ENCODE results near the gene PRKAR2A. TPM values are rescaled to one million over a fixed set of nuclear protein-coding genes. Genes with fewer than 3 reads are reported as not detected.

The PRKAR2A gene
- total RNA-seq, 1 experiment from 2014 or later = 29.3 TPM

DNA sequence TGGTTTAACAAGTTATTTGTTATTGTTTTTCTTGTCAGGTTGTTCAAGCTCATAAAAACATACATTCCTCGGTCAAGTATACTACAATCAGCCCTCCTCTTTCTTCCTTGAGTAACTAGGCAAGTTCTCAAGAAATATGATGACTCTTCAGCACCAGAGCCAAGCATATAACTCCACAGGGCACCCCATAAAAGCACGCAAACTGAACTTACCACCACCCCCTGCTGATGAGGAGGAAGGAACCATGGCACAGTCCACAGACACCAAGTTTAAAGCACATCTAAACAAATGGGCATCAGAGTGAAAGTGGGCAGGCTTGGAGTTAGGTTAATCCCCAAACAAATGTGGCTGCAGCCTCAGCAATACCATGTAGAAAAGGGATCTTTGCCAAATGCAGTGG is 135.9 kb downstream of the PRKAR2A start:
- DNase-seq = no peak
- no peak overlapping the region for H3K4me3 ChIP-seq (ENCODE audit: insufficient read depth, low read depth, low read length)
- no peaks in the 10 kb centered on the region for H3K27me3 ChIP-seq (ENCODE audit: control insufficient read depth, insufficient read depth, low read length)
- H3K36me3 ChIP-seq (replicated peaks; ENCODE audit: control insufficient read depth, insufficient read depth, low read length) = peaks cover 34% of the 10 kb centered on the region

DNA sequence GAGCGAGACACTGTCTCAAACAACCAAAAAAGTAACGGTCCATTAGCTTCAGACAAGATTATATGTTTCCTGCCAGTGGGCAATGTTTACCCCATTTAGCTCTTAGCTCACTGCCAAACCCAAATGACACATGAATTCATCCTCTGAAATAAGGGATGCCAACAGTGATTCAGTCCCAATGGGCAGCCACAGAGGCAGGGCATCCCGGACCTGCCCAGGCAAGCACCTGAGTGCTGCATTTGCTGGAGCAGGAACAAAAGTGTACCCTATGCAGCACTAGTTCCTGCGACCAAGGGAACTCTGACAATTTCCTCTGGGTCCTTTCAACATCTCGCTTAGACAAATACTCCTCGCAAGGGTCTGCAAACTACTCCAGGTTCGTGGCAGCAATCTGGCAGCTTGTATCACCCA is 138.6 kb downstream of the PRKAR2A start:
- peaks cover 29% of the 10 kb centered on the region for H3K36me3 ChIP-seq (replicated peaks; ENCODE audit: control insufficient read depth, insufficient read depth, low read length)
- no peak overlapping the region for H3K4me3 ChIP-seq (ENCODE audit: insufficient read depth, low read depth, low read length)
- no peak for DNase-seq
- H3K27me3 ChIP-seq (ENCODE audit: control insufficient read depth, insufficient read depth, low read length) = no peaks in the 10 kb centered on the region

DNA sequence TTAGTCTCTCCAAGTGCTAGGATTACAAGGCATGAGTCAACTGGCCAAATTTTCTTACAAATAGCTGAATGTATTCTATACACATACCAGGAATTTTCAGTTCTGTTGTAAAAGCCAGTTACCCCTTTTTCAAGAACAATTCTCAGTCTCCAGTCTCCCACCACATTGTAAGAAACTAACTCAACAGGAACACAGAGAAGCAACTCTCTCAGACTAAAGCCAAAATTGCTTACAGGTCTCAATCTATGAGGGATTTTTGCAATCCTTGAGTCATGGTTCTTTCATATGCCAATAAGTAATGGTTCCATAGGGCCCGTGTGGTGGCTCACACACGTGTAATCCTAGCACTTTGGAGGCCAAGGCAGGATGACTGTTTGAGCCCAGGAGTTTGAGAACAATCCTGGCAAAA is 139.2 kb downstream of the PRKAR2A start:
- H3K27me3 ChIP-seq (ENCODE audit: control insufficient read depth, insufficient read depth, low read length) = no peaks in the 10 kb centered on the region
- DNase-seq = no peak
- H3K36me3 ChIP-seq (replicated peaks; ENCODE audit: control insufficient read depth, insufficient read depth, low read length) = peaks cover 27% of the 10 kb centered on the region
- no peak overlapping the region for H3K4me3 ChIP-seq (ENCODE audit: insufficient read depth, low read depth, low read length)

DNA sequence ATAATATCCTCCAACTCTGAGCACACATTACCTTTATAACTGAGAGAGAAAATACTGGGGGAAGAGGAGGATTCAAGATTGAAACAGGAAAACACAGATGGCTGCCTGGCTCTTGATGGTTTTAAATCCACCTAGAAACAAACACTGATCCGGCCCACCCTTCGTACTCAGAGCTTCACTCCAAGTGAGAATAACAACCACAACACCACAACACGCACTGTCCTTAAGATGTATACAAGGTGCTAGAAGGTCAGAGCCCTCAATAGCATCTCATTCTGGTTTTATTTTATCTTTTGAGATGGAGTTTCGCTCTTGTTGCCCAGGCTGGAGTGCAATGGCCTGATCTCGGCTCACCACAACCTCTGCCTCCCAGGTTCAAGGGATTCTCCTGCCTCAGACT is 140.5 kb downstream of the PRKAR2A start:
- no peak for DNase-seq
- H3K4me3 ChIP-seq (ENCODE audit: insufficient read depth, low read depth, low read length) = no peak overlapping the region
- H3K27me3 ChIP-seq (ENCODE audit: control insufficient read depth, insufficient read depth, low read length) = no peaks in the 10 kb centered on the region
- peaks cover 22% of the 10 kb centered on the region for H3K36me3 ChIP-seq (replicated peaks; ENCODE audit: control insufficient read depth, insufficient read depth, low read length)

DNA sequence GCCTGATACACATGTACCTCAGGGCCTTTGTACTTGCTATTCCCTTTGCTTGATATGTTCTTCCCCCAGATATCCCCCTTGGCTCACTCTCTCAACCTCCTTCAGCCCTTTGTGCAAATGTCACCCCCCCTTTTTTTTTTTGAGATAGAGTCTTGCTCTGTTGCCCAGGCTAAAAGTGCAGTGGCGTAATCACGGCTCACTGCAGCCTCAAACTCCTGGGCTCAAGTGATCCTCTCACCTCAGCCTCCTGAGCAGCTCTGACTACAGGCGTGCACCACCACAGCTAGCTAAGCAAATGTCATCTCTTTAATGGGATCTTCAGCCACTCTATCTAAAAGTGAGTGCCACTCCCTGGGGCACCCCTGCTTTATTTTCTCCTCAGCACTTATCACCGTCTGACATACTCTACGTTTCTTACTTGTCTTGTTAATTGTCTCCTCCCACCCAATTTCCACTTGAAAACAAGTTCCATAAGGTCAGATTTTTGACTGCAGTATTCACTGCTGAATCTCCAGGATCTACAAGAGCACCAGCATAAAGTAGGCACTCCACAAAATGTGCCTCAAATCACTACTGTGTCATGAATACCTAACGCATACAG is 145.3 kb downstream of the PRKAR2A start:
- peaks cover 6% of the 10 kb centered on the region for H3K36me3 ChIP-seq (replicated peaks; ENCODE audit: control insufficient read depth, insufficient read depth, low read length)
- DNase-seq = no peak
- no peaks in the 10 kb centered on the region for H3K27me3 ChIP-seq (ENCODE audit: control insufficient read depth, insufficient read depth, low read length)
- no peak overlapping the region for H3K4me3 ChIP-seq (ENCODE audit: insufficient read depth, low read depth, low read length)

DNA sequence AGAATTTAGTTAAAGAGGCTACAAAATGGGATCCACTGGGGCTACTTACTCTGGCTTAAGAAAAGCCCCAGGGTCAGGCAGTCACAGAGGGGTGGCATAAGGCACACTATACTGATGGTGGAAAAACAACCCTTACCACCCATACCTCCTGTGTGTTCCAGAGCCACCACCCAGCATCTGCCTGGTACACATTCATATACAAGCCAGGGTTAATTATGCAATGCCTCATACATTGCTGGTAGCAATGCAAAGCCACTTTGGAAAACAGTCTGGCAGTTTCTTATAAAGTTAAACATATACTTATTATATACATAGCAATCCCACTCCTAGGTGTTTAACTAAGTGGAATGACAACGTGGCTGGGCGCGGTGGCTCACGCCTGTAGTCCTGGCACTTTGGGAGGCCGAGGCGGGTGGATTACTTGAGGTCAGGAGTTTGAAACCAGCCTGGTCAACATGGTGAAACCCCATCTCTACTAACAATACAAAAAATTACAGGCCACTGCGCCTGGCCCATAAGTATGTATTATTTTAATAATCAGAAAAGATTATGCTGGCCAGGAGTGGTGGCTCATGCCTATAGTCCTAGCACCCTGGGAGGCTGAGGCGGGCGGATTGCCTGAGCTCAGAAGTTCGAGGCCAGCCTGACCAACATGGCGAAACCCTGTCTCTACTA is 146.8 kb downstream of the PRKAR2A start:
- Histone ChIP-seq H3K36me3 (replicated peaks; ENCODE audit: control insufficient read depth, insufficient read depth, low read length) (peaks cover 4% of the 10 kb centered on the region), H3K27me3 (ENCODE audit: control insufficient read depth, insufficient read depth, low read length) (no peaks in the 10 kb centered on the region), H3K4me3 (ENCODE audit: insufficient read depth, low read depth, low read length) (no peak overlapping the region)
- DNase-seq = no peak

DNA sequence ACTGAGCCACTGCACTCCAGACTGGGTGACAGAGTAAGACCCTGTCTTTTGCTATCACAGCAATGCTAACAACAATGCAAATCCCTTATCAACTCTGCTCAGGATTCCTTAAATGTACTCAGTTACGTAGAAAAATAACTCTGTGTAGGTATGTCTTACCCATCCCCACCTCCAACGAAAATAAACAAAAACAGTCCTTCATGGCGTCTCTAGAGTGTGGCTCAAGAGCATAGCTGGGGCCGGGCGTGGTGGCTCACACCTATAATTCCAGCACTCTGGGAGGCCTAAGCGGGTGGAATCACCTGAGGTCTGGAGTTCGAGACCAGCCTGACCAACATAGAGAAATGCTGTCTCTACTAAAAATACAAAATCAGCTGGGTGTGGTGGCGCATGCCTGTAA is 148.8 kb downstream of the PRKAR2A start:
- Histone ChIP-seq H3K36me3 (replicated peaks; ENCODE audit: control insufficient read depth, insufficient read depth, low read length) (peaks cover 14% of the 10 kb centered on the region), H3K4me3 (ENCODE audit: insufficient read depth, low read depth, low read length) (no peak overlapping the region), H3K27me3 (ENCODE audit: control insufficient read depth, insufficient read depth, low read length) (no peaks in the 10 kb centered on the region)
- DNase-seq = no peak

DNA sequence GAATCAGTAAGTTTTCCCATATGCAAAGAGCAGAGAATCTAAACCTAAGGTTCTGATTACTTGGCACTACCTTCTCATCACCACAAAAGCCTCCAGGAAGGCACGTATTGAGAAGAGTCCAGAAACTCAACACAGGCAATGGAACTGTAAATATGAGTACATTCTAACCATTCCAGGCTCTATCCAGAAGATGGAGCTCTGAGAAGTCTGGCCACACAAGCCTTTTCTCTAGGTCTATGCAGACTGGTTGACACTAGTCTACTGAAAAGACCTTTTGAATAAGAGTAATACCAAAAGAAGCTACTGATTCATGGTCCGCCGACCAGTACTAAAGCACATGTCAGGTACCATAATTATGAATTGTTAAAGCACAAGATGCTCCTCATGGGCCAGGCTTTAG is 149.7 kb downstream of the PRKAR2A start:
- Histone ChIP-seq H3K36me3 (replicated peaks; ENCODE audit: control insufficient read depth, insufficient read depth, low read length) (peaks cover 23% of the 10 kb centered on the region), H3K27me3 (ENCODE audit: control insufficient read depth, insufficient read depth, low read length) (no peaks in the 10 kb centered on the region), H3K4me3 (ENCODE audit: insufficient read depth, low read depth, low read length) (no peak overlapping the region)
- no peak for DNase-seq

DNA sequence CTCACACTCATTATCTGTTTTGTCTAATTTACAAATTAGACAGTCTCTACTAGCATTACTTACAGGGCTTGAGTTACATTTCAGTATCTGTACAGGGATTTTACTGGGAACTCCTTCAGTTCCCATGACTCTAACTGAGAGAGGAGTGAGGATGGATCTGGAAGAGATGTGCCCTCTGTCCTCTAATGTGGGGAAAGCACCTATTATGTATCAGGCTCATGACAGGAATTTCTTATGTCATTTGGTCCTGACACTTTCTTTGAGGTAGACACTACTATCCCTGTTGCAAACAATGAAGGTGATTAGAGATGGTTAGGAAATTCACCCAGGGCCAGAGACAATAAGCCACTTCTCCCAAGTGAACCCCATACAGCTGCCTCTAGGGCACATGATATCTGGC is 151.1 kb downstream of the PRKAR2A start:
- Histone ChIP-seq H3K4me3 (ENCODE audit: insufficient read depth, low read depth, low read length) (no peak overlapping the region), H3K36me3 (replicated peaks; ENCODE audit: control insufficient read depth, insufficient read depth, low read length) (peaks cover 35% of the 10 kb centered on the region), H3K27me3 (ENCODE audit: control insufficient read depth, insufficient read depth, low read length) (no peaks in the 10 kb centered on the region)
- DNase-seq = no peak

Other genes with a start within 250 kb of the PRKAR2A start
- gene UQCRC1, start 238.2 kb downstream of the PRKAR2A start, total RNA-seq (2014; rRNA removed; shearing (Covaris generic)) = 492 and 610 TPM in 2 replicates
- gene TMEM89, start 226.1 kb downstream of the PRKAR2A start, total RNA-seq (2014; rRNA removed; shearing (Covaris generic)) = 0.78 TPM in 1 of 2 replicates, not detected in the other
- 70.5 and 76.0 TPM in 2 replicates for gene SLC26A6, start 212.4 kb downstream of the PRKAR2A start, total RNA-seq (2014; rRNA removed; shearing (Covaris generic))
- gene CELSR3, start 185.0 kb downstream of the PRKAR2A start, total RNA-seq (2014; rRNA removed; shearing (Covaris generic)) = 14.3 and 18.7 TPM in 2 replicates
- 43.8 and 48.8 TPM in 2 replicates for gene NCKIPSD, start 162.0 kb downstream of the PRKAR2A start, total RNA-seq (2014; rRNA removed; shearing (Covaris generic))
- gene IP6K2, start 130.7 kb downstream of the PRKAR2A start, total RNA-seq (2014; rRNA removed; shearing (Covaris generic)) = 93.8 and 107 TPM in 2 replicates
- 14.6 and 18.4 TPM in 2 replicates for gene SLC25A20, start 51.0 kb upstream of the PRKAR2A start, total RNA-seq (2014; rRNA removed; shearing (Covaris generic))
- 120 and 125 TPM in 2 replicates for gene ARIH2, start 71.0 kb upstream of the PRKAR2A start, total RNA-seq (2014; rRNA removed; shearing (Covaris generic))
- gene P4HTM, start 142.4 kb upstream of the PRKAR2A start, total RNA-seq (2014; rRNA removed; shearing (Covaris generic)) = 17.6 and 22.4 TPM in 2 replicates
- 141 and 151 TPM in 2 replicates for gene WDR6, start 159.5 kb upstream of the PRKAR2A start, total RNA-seq (2014; rRNA removed; shearing (Covaris generic))
- 55.5 and 65.9 TPM in 2 replicates for gene DALRD3, start 170.7 kb upstream of the PRKAR2A start, total RNA-seq (2014; rRNA removed; shearing (Covaris generic))
- 81.2 and 94.8 TPM in 2 replicates for gene NDUFAF3, start 174.2 kb upstream of the PRKAR2A start, total RNA-seq (2014; rRNA removed; shearing (Covaris generic))
- gene IMPDH2, start 181.5 kb upstream of the PRKAR2A start, total RNA-seq (2014; rRNA removed; shearing (Covaris generic)) = 409 and 490 TPM in 2 replicates
- gene QRICH1, start 246.2 kb upstream of the PRKAR2A start, total RNA-seq (2014; rRNA removed; shearing (Covaris generic)) = 118 and 137 TPM in 2 replicates